Fibroblast of upper back skin (primary cell): ENCODE results near the gene SRRM1.
"Not testable (repeated sequence)": the region's sequence is repeated elsewhere in the genome, so short reads cannot be mapped to it uniquely, and the experiment has no call there.

Source experiments
- DNase-seq: peaks from one replicate; pipeline ENCODE4 v3.0.0-alpha.2; 2013

The SRRM1 gene

DNA sequence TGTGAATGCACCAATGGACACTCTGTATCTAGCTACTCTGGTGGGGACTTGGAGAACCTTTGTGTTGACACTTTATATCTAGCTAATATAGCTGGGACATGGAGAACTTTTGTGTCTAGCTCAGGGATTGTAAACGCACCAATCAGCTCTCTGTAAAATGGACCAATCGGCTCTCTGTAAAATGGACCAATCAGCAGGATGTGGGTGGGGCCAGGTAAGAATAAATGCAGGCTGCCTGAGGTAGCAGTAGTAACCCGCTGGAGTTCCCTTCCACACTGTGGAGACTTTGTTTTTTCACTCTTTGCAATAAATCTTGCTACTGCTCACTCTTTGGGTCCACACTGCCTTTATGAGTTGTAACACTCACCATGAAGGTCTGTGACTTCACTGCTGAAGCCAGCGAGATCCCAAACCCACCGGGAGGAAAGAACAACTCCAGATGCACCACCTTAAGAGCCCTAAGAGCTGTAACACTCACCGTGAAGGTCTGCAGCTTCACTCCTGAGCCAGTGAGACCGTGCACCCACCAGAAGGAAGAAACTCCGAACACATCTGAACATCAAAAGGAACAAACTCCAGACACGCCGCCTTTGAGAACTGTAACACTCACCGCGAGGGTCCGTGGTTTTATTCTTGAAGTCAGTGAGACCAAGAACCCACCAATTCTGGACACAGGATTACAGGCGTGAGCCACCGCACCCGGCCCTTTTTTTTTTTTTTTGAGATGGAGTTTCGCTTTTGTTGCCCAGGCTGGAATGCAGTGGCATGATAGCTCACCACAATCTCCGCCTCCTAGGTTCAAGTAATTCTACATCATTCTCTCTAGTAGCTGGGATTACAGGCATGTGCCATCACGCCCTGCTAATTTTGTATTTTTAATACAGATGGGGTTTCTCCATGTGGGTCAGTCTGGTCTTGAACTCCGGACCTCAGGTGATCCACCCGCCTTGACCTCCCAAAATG, 79.3 kb downstream of the SRRM1 start:
- not testable (repeated sequence) for DNase-seq
